ENCODE results near the gene STX8.
"Not testable (repeated sequence)": the region's sequence is repeated elsewhere in the genome, so short reads cannot be mapped to it uniquely, and the experiment has no call there.

The STX8 gene

DNA sequence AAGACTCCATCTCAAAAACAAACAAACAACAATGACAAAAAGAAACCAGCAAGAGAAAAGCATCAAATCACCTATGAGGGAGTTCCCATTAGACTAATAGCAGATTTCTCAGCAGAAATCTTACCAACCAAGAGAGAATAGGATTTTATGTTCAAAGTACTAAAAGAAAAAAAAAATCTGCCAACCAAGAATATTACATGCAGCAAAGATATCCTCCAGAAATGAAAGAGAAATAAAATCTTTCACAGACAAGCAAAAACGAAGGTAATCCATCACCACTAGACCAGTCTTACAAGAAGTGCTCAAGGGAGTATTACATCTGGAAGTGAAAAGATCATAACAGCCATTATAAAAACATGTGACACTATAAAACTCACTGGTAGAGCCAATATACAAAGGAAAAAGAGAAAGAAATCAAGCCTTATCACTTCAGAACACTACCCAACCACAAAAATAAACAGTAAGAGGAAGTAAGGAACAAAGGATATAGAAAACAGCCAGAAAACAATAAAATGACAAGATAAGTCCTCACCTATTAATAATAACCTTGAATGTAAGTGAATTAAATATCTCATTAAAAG, 66.3 kb downstream of the STX8 start:
- DNase-seq (ENCODE audit: low read depth in 3 of 3), result no peak

- no peak for DNase-seq (ENCODE audit: low read depth in 3 of 3)
These were observed 76.6 kb downstream of the STX8 start for GRCh38 chr17:9499041-9499440.

DNA sequence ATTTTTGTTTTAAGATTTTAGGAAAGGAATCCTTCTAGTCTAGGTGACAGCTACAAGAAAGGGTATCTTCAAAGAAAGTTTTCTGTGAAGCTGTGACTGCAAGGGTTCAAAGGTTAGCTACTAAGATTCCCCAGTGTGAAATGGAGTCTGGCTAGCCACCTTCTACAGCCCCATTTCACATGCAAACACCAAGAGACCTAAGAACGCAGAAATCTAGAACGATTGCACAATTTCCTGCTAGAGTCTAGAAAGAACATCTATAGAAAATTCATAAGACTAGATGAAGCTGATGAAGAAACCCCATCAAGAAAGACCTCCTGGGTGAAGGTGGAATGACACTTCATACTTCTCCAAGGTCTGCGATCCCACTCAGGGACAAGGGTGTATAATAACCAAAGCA, 77.1 kb downstream of the STX8 start:
- DNase-seq (ENCODE audit: low read depth in 3 of 3), result no peak

GRCh38 chr17:9488556-9488955, 87.1 kb downstream of the STX8 start:
- DNase-seq (ENCODE audit: low read depth in 3 of 3), result no peak

DNA sequence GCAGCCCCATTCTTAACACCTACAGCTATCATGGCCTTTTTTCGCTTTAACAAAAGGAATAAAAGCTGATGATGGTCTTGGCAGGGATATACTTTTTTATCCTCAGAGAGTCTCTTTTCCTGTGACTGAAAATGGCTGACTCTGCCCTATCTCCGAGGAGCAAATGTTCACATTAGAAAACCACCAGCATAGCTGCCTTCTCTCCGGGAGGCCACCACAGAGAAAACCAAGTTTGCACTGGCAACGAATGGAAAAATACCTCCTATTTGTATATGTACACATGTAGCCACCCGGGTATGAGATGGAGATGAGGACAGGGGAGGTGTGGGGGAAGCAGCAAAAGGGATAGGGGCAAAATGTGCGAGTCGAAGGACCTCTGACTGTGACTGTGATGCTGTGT, 88.2 kb downstream of the STX8 start:
- DNase-seq (ENCODE audit: low read depth in 3 of 3), result no peak

GRCh38 chr17:9484789-9485188, 90.8 kb downstream of the STX8 start:
- DNase-seq (ENCODE audit: low read depth in 3 of 3), result no peak

GRCh38 chr17:9479964-9480363, 95.7 kb downstream of the STX8 start:
- DNase-seq (ENCODE audit: low read depth in 3 of 3), result no peak

DNA sequence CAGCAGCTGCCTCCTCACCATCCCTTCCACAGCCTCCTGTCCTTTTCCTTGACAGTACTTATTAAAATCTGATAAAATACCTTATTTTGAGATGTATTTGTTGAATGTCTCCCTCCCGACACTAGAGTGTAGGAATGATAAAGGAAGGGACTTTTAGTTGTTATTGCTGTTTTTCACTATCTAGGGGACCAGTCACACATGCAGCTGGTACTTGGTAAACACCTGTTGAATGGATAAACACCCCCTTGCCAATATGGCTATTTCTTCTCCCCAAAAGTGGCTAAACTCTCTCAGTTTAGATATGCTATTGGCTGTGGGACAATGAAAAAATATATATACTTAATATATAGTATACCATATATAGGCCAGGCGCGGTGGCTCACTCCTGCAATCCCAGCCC, 96.7 kb downstream of the STX8 start:
- DNase-seq (ENCODE audit: low read depth in 3 of 3), result no peak

GRCh38 chr17:9475101-9475658, 100.4 kb downstream of the STX8 start:
- no peak for DNase-seq (ENCODE audit: low read depth in 3 of 3)

GRCh38 chr17:9473711-9474110, 101.9 kb downstream of the STX8 start:
- no peak for DNase-seq (ENCODE audit: low read depth in 3 of 3)

- DNase-seq (ENCODE audit: low read depth in 3 of 3), result no peak
These were observed 103.1 kb downstream of the STX8 start for GRCh38 chr17:9472541-9472940.

DNA sequence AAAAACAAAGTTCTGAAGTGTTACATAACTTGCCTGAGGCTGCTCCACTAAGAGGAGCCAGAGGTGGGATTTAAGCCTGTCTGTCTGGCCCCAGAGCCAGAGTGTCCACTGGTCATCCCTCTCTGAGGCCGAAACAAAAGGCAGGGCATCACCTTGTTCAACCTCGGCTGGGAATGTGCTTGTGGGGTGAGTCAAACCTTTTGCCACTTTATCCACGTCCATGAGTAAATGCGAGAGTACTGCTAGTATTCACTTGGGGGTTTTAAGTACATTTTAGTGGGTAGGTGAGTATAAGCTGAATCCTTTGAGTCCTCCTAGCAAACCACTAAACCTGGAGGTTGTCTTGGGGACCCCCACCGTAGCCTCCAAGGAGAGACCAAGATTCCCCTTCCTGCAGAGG, 103.5 kb downstream of the STX8 start:
- no peak for DNase-seq (ENCODE audit: low read depth in 3 of 3)

DNA sequence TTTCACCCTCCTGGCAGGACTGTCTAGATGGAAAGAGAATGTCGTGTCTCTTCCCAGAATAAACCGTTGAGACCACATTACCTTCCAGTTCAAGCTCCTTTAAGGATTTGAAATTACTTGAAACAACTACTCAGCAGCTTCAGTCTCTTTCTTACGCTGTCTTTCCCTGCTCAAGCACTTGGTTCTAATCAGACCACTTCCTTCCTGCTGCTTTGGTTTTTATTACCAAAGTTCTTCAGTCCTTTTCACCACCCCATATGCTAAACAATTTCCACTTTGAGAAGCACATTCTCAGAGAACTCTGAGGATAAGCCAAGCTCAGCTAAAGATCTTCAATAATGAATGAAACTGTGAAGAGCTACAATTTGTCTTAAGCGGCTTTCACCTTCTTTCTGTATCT, 105.4 kb downstream of the STX8 start:
- DNase-seq (ENCODE audit: low read depth in 3 of 3), result no peak

- DNase-seq (ENCODE audit: low read depth in 3 of 3), result no peak
These were observed 106.7 kb downstream of the STX8 start for GRCh38 chr17:9468937-9469336.

DNA sequence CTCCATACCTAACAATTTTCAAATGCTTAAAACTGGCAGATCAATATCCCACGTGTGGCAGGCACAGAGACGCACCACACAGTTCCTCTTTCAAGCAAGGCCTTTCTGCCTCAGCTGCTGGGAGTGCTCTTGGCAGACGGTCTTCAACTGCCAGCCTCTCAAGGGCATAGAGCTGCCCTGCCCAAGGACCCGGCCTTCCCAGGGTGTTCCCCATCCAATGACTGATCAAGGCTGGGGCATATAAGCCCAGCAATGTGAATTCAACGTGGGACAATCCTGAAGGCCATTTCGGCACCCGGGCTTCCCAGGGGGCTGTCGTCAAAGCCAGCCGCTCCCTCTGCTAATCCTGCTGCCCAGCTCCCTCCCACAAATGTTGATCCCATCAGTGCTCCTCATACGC, 107.1 kb downstream of the STX8 start:
- no peak for DNase-seq (ENCODE audit: low read depth in 3 of 3)

DNA sequence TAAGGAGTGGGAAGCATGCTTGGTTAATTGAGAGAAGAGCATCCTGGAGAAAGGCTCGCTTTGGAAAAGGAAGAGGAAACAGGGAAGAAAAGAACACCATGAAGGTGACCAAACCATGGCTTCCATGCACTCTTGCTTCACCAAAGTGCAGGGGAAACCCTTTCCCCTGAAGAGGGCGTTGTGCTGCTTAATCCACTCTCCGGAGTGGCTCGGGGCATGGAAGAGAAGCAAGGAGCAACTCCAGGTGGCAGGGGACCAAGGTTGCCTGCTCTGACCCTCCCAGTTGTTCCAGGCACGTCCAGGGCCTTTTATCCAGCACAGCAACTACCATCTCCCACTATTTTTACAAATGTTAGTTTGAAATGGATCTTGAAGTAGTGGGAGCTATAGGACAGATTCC, 108.1 kb downstream of the STX8 start:
- no peak for DNase-seq (ENCODE audit: low read depth in 3 of 3)

DNA sequence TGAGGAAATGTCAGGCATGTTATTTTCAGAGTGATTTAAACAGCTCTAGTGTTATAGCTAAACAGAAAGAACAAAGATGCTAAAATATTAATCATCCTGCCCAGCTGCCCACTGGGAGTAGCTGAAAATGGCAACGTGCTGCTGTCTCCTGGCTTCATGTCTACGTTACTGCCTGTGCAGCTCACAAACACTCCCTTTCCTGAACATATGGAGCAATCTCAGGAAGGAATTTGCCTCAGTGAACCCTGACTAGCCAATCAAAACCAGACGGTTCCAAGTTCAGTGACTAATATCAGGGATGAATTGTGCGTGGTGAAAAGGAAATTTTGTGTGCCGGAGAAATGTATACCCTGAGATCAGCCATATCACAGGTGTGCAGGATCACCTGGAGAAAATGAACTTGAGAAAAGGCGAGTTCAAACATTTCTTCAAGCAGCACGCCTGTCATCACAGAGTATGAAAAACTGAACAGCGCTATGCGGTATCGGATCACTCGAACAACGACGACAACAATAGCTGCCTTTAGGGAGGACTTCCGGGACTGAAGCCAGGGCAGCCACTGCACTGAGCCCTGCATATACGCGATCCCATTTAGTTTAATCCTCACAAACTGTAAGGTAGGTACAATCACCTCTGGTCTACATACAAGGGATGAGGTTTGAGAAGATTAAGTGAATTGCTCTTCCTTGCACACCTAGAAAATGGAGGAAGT, 110.3 kb downstream of the STX8 start:
- DNase-seq (ENCODE audit: low read depth in 3 of 3), result no peak

DNA sequence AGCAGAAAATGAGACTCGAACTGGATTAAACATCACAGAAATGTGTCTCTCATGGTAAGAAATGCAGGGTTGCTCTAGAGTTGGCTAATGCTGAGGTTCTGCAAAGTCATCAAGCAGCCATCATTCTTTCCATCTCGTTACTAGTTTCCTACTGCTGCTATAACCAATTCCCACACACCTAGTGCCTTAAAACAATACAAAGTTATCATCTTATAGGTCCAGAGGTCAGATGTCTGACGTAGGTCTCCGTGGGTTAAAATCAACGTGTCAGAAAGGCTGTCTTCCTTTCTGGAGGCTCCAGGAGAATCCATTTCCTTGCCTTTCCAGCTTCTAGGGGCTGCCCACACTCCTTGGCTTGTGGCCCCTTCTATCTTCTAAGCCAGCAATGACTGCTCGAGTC, 118.6 kb downstream of the STX8 start:
- no peak for DNase-seq (ENCODE audit: low read depth in 3 of 3)

DNA sequence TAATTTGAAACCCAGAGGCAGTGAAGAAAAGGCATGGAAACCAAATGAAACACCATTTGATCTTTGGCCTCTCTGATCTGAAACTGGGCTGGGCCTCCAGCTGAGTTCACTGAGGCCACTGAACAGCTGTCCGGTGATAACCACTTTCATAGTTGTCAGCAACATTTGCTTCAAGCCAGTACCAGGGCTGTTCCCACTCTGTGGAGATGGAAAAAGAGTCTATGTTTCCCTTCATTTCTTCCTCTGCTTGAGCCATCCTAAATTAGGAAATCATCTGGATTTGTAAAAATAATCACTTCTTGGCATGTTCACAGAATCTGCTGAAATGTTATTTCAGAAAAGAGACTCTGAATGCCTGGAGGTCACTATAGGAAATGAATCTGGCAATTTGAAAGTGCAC, 119.3 kb downstream of the STX8 start:
- DNase-seq (ENCODE audit: low read depth in 3 of 3), result no peak

- no peak for DNase-seq (ENCODE audit: low read depth in 3 of 3)
These were observed 123.7 kb downstream of the STX8 start for GRCh38 chr17:9451934-9452333.

GRCh38 chr17:9447298-9447697, 128.3 kb downstream of the STX8 start:
- DNase-seq (ENCODE audit: low read depth in 3 of 3), result not testable (repeated sequence)

DNA sequence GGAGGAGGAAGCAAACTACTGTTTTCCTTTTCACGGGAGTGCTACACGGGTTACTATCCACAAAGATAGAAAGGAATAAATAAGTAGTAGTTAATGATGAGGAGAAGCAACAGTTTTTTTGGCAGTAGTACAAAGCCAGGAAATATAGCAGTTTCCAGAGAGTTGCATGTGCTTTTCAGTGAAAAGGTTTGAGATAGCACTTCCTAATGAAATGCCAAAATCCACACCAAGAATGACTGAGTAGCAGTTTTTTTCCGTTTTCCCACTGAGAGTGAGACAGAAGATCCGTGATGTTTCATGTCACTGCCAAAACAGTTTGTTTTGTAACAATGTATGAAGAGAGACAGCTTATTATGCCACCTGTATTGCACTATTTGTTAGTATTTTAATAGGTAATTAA, 129.1 kb downstream of the STX8 start:
- DNase-seq (ENCODE audit: low read depth in 3 of 3), result no peak

- no peak for DNase-seq (ENCODE audit: low read depth in 3 of 3)
These were observed 130.2 kb downstream of the STX8 start for GRCh38 chr17:9445424-9445823.

- DNase-seq (ENCODE audit: low read depth in 3 of 3), result no peak
These were observed 130.9 kb downstream of the STX8 start for GRCh38 chr17:9444687-9445086.

Measured in stimulated activated CD4-positive, alpha-beta T cell treated with anti-CD3 and anti-CD28 coated beads, TNF-alpha, amount 100 ng/mL, for 24 hours (primary cell).